ENCODE measurements around the gene AZGP1.

DNA sequence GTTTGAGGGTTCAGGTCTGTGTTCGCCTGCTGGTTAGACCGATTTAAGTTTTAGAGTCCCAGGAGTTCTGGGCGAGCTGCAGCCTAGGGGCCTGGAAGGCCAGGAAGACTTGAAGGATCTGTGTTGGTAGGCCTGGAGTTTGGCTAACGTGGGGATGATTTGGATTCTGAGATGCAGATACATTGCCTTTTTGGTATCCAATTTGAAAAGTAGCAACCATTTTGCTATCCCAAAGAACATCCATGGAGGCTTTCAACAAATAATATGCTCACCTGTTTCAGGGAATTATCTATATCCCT lies 56.1 kb downstream of the AZGP1 start:
- TF ChIP-seq, protein P1, sequence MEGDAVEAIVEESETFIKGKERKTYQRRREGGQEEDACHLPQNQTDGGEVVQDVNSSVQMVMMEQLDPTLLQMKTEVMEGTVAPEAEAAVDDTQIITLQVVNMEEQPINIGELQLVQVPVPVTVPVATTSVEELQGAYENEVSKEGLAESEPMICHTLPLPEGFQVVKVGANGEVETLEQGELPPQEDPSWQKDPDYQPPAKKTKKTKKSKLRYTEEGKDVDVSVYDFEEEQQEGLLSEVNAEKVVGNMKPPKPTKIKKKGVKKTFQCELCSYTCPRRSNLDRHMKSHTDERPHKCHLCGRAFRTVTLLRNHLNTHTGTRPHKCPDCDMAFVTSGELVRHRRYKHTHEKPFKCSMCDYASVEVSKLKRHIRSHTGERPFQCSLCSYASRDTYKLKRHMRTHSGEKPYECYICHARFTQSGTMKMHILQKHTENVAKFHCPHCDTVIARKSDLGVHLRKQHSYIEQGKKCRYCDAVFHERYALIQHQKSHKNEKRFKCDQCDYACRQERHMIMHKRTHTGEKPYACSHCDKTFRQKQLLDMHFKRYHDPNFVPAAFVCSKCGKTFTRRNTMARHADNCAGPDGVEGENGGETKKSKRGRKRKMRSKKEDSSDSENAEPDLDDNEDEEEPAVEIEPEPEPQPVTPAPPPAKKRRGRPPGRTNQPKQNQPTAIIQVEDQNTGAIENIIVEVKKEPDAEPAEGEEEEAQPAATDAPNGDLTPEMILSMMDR (IDR thresholded peaks at IDR 0.05; ENCODE audit: insufficient read depth, low read length) = no peak
- no peak for TF ChIP-seq GABPA (IDR thresholded peaks at IDR 0.05; ENCODE audit: low read depth)
- no peak for TF ChIP-seq POLR2AphosphoS5 (IDR thresholded peaks at IDR 0.05; ENCODE audit: low read depth)
- TF ChIP-seq, protein P2, sequence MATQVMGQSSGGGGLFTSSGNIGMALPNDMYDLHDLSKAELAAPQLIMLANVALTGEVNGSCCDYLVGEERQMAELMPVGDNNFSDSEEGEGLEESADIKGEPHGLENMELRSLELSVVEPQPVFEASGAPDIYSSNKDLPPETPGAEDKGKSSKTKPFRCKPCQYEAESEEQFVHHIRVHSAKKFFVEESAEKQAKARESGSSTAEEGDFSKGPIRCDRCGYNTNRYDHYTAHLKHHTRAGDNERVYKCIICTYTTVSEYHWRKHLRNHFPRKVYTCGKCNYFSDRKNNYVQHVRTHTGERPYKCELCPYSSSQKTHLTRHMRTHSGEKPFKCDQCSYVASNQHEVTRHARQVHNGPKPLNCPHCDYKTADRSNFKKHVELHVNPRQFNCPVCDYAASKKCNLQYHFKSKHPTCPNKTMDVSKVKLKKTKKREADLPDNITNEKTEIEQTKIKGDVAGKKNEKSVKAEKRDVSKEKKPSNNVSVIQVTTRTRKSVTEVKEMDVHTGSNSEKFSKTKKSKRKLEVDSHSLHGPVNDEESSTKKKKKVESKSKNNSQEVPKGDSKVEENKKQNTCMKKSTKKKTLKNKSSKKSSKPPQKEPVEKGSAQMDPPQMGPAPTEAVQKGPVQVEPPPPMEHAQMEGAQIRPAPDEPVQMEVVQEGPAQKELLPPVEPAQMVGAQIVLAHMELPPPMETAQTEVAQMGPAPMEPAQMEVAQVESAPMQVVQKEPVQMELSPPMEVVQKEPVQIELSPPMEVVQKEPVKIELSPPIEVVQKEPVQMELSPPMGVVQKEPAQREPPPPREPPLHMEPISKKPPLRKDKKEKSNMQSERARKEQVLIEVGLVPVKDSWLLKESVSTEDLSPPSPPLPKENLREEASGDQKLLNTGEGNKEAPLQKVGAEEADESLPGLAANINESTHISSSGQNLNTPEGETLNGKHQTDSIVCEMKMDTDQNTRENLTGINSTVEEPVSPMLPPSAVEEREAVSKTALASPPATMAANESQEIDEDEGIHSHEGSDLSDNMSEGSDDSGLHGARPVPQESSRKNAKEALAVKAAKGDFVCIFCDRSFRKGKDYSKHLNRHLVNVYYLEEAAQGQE (IDR thresholded peaks at IDR 0.05; ENCODE audit: insufficient replicate concordance, low read depth) = no peak
- no peak for TF ChIP-seq SPI1 (IDR thresholded peaks at IDR 0.05; ENCODE audit: borderline replicate concordance, low read depth)

All from HL-60 (cell line).